GM21717 (cell line): ENCODE measurements around the gene LRFN2.

Experiments used
- ATAC-seq: cut with Tn5 transposase; IDR thresholded peaks from one replicate; pipeline ENCODE4 v1.9.1; 2021; ENCODE audit warnings: mild to moderate bottlenecking, moderate library complexity; ENCODE audit not compliant: unreplicated experiment

The LRFN2 gene

DNA sequence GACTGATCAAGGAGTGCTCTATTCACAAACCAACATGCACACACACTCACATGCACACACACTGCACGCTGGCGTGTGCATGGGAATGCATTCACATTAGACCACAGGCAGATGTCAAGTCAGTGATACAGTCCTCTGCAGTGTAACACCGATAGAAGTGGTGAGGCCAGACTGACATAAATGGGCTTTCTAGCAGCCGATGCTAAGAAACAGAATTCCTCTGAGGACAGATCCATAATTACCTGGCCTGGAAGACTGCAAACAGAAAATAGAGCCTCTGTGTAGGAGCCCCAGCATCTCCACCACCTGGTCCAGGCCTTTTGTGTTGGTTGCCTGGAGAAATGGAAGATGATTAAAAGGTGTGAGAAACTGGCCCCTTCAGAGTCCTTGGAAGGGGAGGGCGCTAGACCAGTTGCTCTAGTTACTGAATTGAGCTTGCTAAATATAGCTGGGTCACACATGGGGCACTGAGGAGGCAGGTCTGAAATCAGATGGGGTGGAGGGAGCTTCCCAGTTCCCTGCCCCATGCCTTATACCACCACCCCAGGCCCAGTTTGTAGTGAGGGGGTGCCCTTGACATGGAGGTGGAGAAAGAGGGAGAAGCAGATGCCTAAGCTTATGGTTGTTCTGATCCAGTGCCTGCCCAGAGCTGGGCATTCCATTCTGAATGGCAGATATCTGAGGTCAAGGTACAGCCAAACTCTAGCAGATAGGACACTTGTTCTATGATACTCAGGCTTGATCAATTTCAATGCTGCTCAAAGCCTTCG, 233.8 kb downstream of the LRFN2 start:
- ATAC-seq = no peak

DNA sequence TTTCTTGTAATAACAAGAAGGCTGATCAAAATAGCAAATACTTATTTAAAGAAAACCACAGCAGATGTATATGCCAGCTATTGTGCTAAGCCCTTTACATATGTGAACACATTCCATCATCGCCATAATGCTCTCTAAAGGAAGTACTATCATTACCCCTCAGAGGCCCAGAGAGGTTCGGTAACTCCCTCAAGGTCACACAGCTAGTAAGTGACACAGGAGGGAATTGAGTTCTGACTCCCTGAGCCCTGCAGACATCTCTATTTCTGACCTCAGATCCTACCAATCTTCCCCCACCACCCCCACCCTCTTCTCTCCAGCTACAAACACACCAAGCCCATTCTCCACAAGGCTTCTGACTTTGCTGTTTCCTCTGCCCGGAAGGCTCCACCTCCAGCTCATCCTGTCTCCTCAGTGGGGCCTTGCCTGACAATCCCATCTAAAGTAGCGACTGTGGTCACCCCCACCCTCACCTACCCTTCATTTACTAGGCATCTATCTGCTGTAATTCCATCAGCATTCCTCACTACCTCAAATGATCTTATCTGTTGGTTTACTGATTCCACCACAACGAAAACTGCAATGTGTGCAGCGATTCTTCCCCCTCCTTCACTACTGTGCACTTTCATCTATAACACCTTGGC, 234.5 kb downstream of the LRFN2 start:
- ATAC-seq = no peak

- no peak for ATAC-seq
Observed at GRCh38 chr6:40352006-40352405, 235.2 kb downstream of the LRFN2 start.

DNA sequence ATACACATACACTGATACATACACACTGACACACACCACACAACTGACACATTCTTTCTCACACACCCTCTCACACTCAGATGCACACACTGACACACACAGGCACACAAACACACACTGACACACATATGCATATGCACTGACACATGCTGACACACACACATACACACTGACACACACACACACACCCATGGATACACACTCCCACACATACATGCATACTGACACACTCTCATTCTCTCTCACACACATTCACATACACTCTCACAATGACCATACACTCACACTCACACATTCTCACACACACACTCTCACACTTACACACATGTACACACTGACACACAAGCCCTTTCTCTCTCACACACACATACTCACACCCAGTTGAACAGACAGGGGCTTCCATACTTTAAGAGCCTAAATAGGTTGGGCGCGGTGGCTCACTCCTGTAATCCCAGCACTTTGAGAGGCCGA, 236.4 kb downstream of the LRFN2 start:
- ATAC-seq = no peak

DNA sequence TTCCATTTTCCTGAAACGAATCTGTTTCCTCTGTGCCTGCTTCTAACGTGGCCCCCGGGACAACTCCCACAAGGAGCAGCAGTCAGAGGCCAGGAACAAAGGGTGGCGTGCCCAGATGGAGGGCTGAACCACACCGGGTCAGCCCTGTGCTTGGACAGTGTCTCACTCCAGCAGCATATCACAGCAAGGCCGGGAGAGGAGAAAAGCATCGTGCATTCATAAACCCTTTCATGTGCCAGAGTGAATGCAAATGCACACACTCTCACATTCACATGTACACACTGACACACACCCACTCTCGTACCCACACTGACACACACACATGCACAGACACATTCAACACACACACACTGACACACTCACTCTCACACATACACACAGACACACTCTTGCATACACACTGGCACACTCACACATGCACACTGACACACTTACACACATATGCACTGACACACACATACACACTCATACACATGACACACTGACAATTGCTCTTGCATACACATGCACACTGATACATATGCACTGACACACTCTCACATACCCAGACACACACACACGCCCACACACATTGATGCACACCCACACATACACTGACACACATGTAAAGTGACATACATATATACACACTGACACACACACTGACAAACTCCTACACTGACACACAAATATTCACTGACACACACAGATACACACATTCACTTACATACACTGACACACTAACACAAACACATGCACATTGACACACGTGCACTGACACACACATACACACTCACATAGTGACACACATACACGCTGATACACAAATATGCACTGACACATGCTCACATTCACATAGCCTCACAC, 237.0 kb downstream of the LRFN2 start:
- no peak for ATAC-seq

- no peak for ATAC-seq
Observed at GRCh38 chr6:40349123-40349900, 237.9 kb downstream of the LRFN2 start.

DNA sequence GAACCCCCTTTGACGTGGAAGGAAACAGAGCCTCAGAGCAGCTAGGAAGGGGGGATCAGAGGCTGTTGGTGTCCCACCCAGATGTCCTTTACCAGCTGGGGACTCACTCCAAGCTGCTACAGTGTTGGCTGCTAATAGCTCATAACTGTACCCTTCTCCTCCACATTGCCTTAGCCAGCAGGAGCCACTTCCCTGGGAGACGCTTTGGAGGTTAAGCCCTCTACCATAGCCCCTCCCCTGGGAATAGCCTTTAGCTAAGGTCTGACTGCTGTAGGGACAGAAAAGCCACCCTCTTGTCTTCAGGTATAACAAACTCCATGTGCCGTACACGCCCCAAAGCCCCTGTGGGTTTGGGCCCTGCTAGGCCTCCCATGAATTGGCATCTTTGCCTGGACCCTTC, 238.6 kb downstream of the LRFN2 start:
- no peak for ATAC-seq

GRCh38 chr6:40347571-40348011, 239.6 kb downstream of the LRFN2 start:
- ATAC-seq = no peak

DNA sequence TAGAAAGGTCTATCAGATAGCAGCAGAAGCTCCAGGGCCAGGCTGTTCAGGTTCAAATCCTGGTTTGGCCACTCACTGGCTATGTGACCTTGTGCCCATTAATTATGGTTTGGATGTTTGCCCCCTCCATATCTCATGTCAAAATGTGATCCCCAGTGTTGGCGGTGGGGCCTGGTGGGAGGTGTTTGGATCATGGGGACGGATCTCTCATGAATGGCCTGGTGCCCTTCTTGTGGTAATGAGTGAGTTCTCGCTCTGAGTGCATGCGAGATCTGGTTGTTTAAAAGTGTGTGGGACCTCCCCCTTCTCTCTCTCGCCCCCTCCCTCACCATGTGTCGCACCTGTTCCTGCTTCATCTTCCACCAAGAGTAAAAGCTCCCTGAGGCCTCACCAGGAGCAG, 240.9 kb downstream of the LRFN2 start:
- ATAC-seq = no peak

DNA sequence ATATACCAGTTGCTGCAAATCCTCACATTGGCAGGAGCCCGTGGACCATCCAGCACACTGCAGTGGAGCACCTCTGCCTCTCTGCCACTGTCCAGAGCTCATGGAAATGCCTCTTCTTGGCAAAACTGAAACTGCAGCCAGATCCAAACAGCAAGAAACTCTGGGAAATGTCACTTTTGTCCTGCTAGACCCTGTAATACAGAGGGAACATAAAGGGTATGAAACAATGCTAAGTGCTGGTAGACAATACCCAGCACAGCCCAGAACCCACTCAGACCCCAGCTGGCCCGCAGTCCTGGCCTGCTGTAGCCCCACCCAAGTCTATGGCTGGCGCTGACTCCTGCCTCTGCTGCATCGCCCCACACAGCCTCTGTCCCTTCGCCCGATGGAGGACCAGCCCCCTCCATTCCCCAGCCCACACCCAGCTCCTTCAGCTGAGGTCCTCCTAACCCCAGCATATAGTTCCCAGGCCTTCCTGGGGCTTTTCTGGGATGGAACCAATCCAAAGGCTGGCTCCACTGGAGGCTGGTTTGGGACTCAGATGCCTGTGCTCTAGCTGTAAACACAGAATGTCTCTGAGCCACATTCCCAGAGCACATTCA, 242.5 kb downstream of the LRFN2 start:
- ATAC-seq = no peak

- ATAC-seq = no peak
Observed at GRCh38 chr6:40343877-40344565, 243.1 kb downstream of the LRFN2 start.

GRCh38 chr6:40343318-40343876, 243.8 kb downstream of the LRFN2 start:
- no peak for ATAC-seq

DNA sequence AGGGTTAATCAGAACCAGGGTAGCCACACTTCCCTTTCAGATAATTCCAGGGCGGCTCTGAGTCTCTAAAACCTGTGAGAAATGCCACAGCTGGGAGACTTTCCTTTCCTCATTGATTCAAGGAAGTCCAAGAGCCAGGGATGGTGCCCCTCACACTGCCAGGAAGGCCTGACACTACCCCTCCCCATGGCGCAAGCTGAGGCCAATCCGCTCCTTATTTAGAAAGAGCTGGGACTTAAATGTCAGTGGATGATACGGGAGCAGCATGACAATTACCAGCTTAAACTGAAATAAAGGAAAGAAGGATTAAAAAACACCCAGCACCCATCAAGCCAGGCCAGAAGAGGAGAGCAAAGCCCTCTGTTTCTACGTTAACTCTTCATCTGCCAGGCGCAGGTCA, 244.4 kb downstream of the LRFN2 start:
- no peak for ATAC-seq

- ATAC-seq = no peak
Observed at GRCh38 chr6:40341726-40342125, 245.4 kb downstream of the LRFN2 start.
